Measurements from ENCODE around the gene QPCT. TPM values are rescaled to one million over a fixed set of nuclear protein-coding genes. Genes with fewer than 3 reads are reported as not detected.
A peak's percentile ranks its signal among the peaks of the same experiment; 100 is the strongest.

QPCT gene
- total RNA-seq, 3 donors from 2014 or later (not counting 1 experiment from before 2014, with no cell fraction given): 0.38 to 2.1 (median 2.1) TPM

GRCh38 chr2:37367984-37368383 lies 23.6 kb downstream of the QPCT start:
- WGBS (ENCODE audit: insufficient coverage): 54% methylated on average over 2 of the region's 2 CpGs
- no peak overlapping the region for H3K27ac ChIP-seq (ENCODE audit: low read length)
- H3K36me3 ChIP-seq (ENCODE audit: control insufficient read depth, insufficient read depth, low read length): no peaks in the 10 kb centered on the region
- TF ChIP-seq CTCF (IDR thresholded peaks at IDR 0.05): no peak
- no peaks in the 10 kb centered on the region for H3K36me3 Mint-ChIP-seq
- peaks cover 4% of the 10 kb centered on the region for H3K27me3 ChIP-seq (ENCODE audit: control insufficient read depth, insufficient read depth, low read length)
- H3K4me1 ChIP-seq (ENCODE audit: control insufficient read depth, insufficient read depth, low read length): peaks cover 19% of the 10 kb centered on the region
- peaks cover 0 to 5% of the 10 kb centered on the region in 2 donors for H3K4me1 Mint-ChIP-seq
- no peak overlapping the region for H3K4me3 Mint-ChIP-seq
- ATAC-seq (no peak), DNase-seq (peak in 1 of 2 donors; percentile 57)
- intact Hi-C loops (cut with micrococcal nuclease): no loop called here
- H3K9me3 Mint-ChIP-seq: no peaks in the 10 kb centered on the region
- no peak overlapping the region for H3K27ac Mint-ChIP-seq
- no peak overlapping the region for H3K4me3 ChIP-seq (ENCODE audit: low read length)
- no peaks in the 10 kb centered on the region for H3K9me3 ChIP-seq (ENCODE audit: control insufficient read depth, insufficient read depth, low read length)
- H3K27me3 Mint-ChIP-seq (ENCODE audit: low read depth in 2 of 2): peaks cover 4 to 5% of the 10 kb centered on the region in 2 donors

GRCh38 chr2:37370666-37371065 lies 26.2 kb downstream of the QPCT start:
- no peak for TF ChIP-seq CTCF (IDR thresholded peaks at IDR 0.05)
- no peak for DNase-seq
- Histone ChIP-seq H3K27me3 (ENCODE audit: control insufficient read depth, insufficient read depth, low read length) (peaks cover 16% of the 10 kb centered on the region), H3K36me3 (ENCODE audit: control insufficient read depth, insufficient read depth, low read length) (no peaks in the 10 kb centered on the region), H3K4me3 (ENCODE audit: low read length) (no peak overlapping the region), H3K9me3 (ENCODE audit: control insufficient read depth, insufficient read depth, low read length) (no peaks in the 10 kb centered on the region), H3K27ac (ENCODE audit: low read length) (no peak overlapping the region), H3K4me1 (ENCODE audit: control insufficient read depth, insufficient read depth, low read length) (peaks cover 17% of the 10 kb centered on the region)
- intact Hi-C loops (cut with micrococcal nuclease): no loop called here
- ATAC-seq: no peak
- peaks cover 11 to 15% of the 10 kb centered on the region in 2 donors for H3K27me3 Mint-ChIP-seq (ENCODE audit: low read depth in 2 of 2)
- no peak overlapping the region for H3K27ac Mint-ChIP-seq
- no peak overlapping the region for H3K4me3 Mint-ChIP-seq
- WGBS (ENCODE audit: insufficient coverage): no CpG with 5 or more reads among the region's 1 CpG
- peaks cover 0 to 5% of the 10 kb centered on the region in 2 donors for H3K4me1 Mint-ChIP-seq
- no peaks in the 10 kb centered on the region for H3K9me3 Mint-ChIP-seq
- H3K36me3 Mint-ChIP-seq: no peaks in the 10 kb centered on the region

- Histone ChIP-seq H3K27me3 (ENCODE audit: control insufficient read depth, insufficient read depth, low read length) (peaks cover 20% of the 10 kb centered on the region), H3K27ac (ENCODE audit: low read length) (no peak overlapping the region), H3K9me3 (ENCODE audit: control insufficient read depth, insufficient read depth, low read length) (no peaks in the 10 kb centered on the region), H3K4me1 (ENCODE audit: control insufficient read depth, insufficient read depth, low read length) (peaks cover 18% of the 10 kb centered on the region), H3K4me3 (ENCODE audit: low read length) (no peak overlapping the region), H3K36me3 (ENCODE audit: control insufficient read depth, insufficient read depth, low read length) (no peaks in the 10 kb centered on the region)
- Mint-ChIP-seq H3K9me3 (no peaks in the 10 kb centered on the region), H3K4me3 (no peak overlapping the region), H3K36me3 (no peaks in the 10 kb centered on the region), H3K27ac (no peak overlapping the region), H3K4me1 (peaks cover 11 to 14% of the 10 kb centered on the region in 2 donors), H3K27me3 (ENCODE audit: low read depth in 2 of 2) (peaks cover 15 to 29% of the 10 kb centered on the region in 2 donors)
- ATAC-seq: no peak
- no peak for DNase-seq
- TF ChIP-seq CTCF (IDR thresholded peaks at IDR 0.05): no peak
- intact Hi-C loops (cut with micrococcal nuclease): no loop called here
Measured at GRCh38 chr2:37372000-37372399, 27.6 kb downstream of the QPCT start.

- peak overlapping the region; percentile 25 for H3K27ac ChIP-seq (ENCODE audit: low read length)
- H3K36me3 Mint-ChIP-seq: no peaks in the 10 kb centered on the region
Measured at GRCh38 chr2:37375741-37376288, 31.4 kb downstream of the QPCT start.

More at GRCh38 chr2:37375741-37376288, 31.4 kb downstream of the QPCT start:
- Mint-ChIP-seq H3K27me3 (ENCODE audit: low read depth in 2 of 2) (peaks cover 14 to 40% of the 10 kb centered on the region in 2 donors), H3K9me3 (no peaks in the 10 kb centered on the region), H3K4me1 (peaks cover 11 to 14% of the 10 kb centered on the region in 2 donors), H3K4me3 (no peak overlapping the region), H3K27ac (no peak overlapping the region)
- no peaks in the 10 kb centered on the region for H3K9me3 ChIP-seq (ENCODE audit: control insufficient read depth, insufficient read depth, low read length)
- TF ChIP-seq CTCF (IDR thresholded peaks at IDR 0.05): no peak
- peaks cover 20% of the 10 kb centered on the region for H3K27me3 ChIP-seq (ENCODE audit: control insufficient read depth, insufficient read depth, low read length)
- ATAC-seq: no peak
- intact Hi-C loops (cut with micrococcal nuclease): no loop called here
- no peaks in the 10 kb centered on the region for H3K36me3 ChIP-seq (ENCODE audit: control insufficient read depth, insufficient read depth, low read length)
- DNase-seq: no peak
- H3K4me1 ChIP-seq (ENCODE audit: control insufficient read depth, insufficient read depth, low read length): peaks cover 9% of the 10 kb centered on the region
- no peak overlapping the region for H3K4me3 ChIP-seq (ENCODE audit: low read length)
- 67% methylated on average over 8 of the region's 8 CpGs for WGBS (ENCODE audit: insufficient coverage)
